Mononuclear cell (primary cell): ENCODE data around the gene RAC2. TPM values are rescaled to one million over a fixed set of nuclear protein-coding genes. Genes with fewer than 3 reads are reported as not detected.

Experiments used
- H3K27me3 ChIP-seq: 2 replicates; pipeline ENCODE4 v1.6.0; 2011; ENCODE audit warnings: low read length, control low read depth; ENCODE audit not compliant: insufficient read depth
- H3K4me1 ChIP-seq: 2 replicates; pipeline ENCODE4 v1.5.1; 2011; ENCODE audit warnings: mild to moderate bottlenecking, low read length, control low read depth; ENCODE audit not compliant: insufficient read depth
- H3K4me3 ChIP-seq: 2 replicates; pipeline ENCODE4 v1.5.1; 2011; ENCODE audit warnings: mild to moderate bottlenecking, low read length, moderate library complexity
- H3K9me3 ChIP-seq: 2 replicates; pipeline ENCODE4 v1.5.1; 2011; ENCODE audit warnings: low read depth, mild to moderate bottlenecking, control low read depth, low read length
- total RNA-seq: library from RNA; depleted of rRNA; stranded (reverse); fragments of >200 nt; gene quantifications from one replicate; pipeline ENCODE4 v1.2.3, GENCODE V29; 2012

The RAC2 gene
- total RNA-seq, 1 donor, result 107 TPM

DNA sequence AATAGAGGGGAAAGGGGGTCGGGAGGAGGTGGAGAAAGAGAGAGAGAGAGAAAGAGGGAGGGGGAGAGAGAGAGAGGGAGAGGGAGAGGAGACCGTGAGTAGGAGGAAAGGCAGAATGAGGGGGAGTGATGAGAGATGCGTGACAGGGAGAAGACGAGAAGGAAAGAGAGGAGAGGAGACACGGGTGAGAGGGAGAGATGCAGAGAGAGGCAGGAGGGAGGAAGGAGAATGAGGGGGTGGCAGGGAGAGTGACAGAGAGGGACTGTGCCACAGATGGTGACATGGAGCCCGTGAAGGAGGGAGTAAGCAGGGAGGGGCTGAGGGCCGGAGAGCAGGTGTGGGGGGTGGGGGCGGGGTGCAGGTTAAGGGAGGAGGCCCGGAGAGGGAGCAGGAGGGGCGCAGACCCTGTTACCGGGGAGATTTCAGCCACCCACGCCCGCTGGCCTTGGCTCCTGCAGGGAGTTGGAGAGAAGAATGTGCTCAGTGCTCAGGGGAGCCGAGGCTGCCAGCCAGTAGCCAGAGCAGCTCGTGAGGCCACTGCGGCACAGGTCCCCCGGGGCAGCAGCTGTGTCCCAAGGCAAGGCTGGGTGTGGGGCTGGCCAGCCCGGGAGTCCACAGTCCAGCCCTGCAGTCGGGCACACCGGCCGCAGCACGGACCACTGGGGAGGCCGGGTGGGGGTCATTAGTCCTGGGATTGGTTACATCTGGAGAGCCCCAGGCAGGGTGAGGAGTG lies 31.7 kb downstream of the RAC2 start, which contains the start of gene SSTR3:
Gene SSTR3, minus strand, starts transcription at position 304 of the 733 bp plus-strand sequence. CDS start 4,674 bp downstream, outside the sequence.
- Histone ChIP-seq H3K9me3 (no peaks in the 10 kb centered on the region), H3K4me1 (peaks cover 13% of the 10 kb centered on the region), H3K4me3 (no peak within 1 kb of the TSS), H3K27me3 (no peaks in the 10 kb centered on the region)

DNA sequence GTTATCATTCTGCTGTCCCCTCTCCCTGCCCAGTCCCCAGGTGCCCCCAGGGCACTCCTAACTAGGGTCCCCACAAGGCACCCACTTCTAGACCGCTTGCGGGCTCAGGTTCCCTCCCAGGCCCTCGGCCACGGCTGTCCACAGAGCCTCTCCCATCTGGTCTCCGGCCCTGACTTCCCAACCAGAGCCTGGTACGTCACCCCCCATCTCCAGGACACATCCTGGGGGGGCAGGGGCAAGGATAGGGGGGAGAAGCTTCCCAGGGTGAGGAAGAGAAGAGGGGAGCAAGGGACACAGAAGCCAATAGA lies 32.2 kb downstream of the RAC2 start:
- H3K27me3 ChIP-seq, result no peaks in the 10 kb centered on the region
- no peaks in the 10 kb centered on the region for H3K9me3 ChIP-seq
- H3K4me3 ChIP-seq, result no peak overlapping the region
- peaks cover 15% of the 10 kb centered on the region for H3K4me1 ChIP-seq

DNA sequence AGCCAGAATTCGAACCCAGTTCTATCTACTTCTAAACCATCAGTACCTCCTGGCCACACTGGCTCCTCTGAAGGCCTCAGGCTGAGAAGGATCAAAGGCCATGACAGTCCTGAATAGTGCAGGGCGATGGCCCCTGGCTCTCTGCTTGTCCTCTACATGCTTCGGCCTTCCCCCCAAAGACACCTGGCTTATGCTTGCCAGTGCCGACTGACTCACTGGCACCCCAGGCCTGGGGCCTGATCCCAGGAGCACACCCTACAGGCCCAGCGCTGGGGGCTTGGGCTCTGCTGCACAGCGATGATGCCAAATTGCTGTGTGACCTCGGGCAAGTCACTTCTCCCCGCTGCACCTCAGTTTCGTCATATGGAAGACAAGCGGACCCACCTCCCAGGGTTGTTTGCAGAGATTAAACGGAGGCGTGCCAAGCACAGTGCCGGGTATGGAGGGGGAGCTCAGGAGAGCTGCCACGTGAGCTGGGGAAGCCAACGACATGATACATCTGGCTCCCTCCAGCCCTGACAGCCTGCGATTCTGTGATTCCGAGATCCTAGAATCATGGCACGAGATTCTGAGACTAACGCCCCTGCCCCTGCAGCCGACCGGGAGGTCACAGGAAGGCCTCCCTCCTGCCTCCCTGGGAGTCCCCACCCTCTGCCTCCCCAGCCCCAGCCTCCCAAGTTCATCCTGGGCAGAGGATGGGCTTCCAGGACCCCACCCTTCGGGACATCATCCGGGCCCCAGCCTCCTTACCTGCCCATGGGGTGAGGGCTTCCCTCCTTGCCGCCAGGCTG lies 32.8 kb downstream of the RAC2 start:
- H3K9me3 ChIP-seq, result no peaks in the 10 kb centered on the region
- no peaks in the 10 kb centered on the region for H3K27me3 ChIP-seq
- no peak overlapping the region for H3K4me3 ChIP-seq
- H3K4me1 ChIP-seq, result peaks cover 14% of the 10 kb centered on the region

DNA sequence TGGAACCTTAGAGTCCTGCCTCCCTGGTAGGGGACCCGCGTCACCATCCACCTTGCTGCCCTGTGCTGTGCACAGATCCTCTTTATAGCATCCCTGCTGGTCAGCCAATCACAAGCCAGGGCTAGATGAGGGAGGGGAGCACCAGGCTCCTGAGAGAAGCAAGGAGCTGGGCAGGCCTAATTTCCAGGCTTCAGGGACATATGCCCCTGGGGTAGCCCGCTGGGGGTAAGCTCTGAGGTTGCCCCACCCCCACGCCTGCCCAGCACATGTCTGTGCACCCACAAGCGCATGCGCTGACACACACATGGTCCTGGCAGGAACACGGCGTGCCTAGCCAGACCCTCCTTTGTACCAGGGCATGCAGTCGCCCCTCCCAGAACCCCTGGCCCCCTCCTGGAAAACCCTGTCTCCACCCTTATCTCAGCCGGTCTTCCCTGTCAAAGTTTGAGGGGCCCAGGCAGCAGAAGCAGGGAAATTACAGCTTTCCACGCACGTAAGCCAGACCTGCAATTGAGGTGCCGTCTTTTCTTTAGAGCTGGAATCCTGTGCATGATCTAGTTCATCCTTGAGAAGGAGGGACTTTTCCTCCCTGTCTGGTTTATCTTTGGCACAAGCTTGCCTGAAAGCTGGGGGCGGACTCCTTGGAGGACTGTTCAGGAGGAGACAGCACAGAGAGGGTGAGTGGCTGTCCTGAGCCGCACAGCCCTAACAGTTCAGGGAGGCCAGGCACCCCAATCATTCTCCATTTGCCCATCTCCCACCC lies 33.8 kb downstream of the RAC2 start:
- Histone ChIP-seq H3K4me3 (no peak overlapping the region), H3K9me3 (no peaks in the 10 kb centered on the region), H3K27me3 (no peaks in the 10 kb centered on the region), H3K4me1 (peaks cover 17% of the 10 kb centered on the region)

DNA sequence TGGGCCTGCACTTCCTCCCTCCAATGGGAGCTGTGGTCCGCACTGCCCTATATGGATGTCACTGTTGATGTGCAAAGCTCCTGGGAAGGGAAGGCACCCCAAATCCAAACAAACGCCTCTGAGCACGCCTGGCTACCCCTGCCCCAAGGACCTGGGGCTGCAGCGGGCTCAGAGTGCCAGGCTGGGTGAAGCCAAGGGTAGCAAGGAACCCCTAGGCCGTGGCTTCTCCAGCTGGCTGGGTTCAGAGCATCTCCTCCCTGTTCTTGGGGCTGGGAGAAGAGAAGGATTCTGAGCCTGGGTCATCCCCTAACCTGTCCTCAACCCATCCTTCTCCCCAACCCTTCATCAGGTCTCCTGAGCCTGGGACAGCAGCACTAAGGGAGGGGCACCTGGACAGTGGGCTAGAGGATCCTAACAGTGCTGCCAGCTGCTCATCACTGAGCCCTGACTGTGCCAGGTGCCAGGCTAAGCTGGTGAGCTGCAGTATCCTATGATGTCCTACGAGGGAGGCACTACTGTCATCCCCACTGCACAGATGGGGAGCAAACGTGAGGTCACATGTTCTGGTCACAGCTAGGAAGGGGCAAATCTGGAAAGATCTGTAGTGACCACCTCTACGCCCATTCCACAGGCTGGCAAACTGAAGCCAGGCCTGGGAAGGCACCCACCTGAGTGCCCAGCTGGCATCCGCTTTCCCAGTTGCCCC lies 34.8 kb downstream of the RAC2 start:
- Histone ChIP-seq H3K9me3 (no peaks in the 10 kb centered on the region), H3K27me3 (no peaks in the 10 kb centered on the region), H3K4me1 (peaks cover 19% of the 10 kb centered on the region), H3K4me3 (no peak overlapping the region)

GRCh38 chr22:37208401-37209139 lies 35.5 kb downstream of the RAC2 start:
- Histone ChIP-seq H3K27me3 (no peaks in the 10 kb centered on the region), H3K9me3 (no peaks in the 10 kb centered on the region), H3K4me1 (peaks cover 19% of the 10 kb centered on the region), H3K4me3 (no peak overlapping the region)

GRCh38 chr22:37207981-37208380 lies 36.1 kb downstream of the RAC2 start:
- no peaks in the 10 kb centered on the region for H3K27me3 ChIP-seq
- no peak overlapping the region for H3K4me3 ChIP-seq
- H3K9me3 ChIP-seq, result no peaks in the 10 kb centered on the region
- H3K4me1 ChIP-seq, result peaks cover 19% of the 10 kb centered on the region

GRCh38 chr22:37206841-37207821 lies 36.9 kb downstream of the RAC2 start:
- no peaks in the 10 kb centered on the region for H3K9me3 ChIP-seq
- H3K4me1 ChIP-seq, result peaks cover 19% of the 10 kb centered on the region
- no peaks in the 10 kb centered on the region for H3K27me3 ChIP-seq
- H3K4me3 ChIP-seq, result no peak overlapping the region

DNA sequence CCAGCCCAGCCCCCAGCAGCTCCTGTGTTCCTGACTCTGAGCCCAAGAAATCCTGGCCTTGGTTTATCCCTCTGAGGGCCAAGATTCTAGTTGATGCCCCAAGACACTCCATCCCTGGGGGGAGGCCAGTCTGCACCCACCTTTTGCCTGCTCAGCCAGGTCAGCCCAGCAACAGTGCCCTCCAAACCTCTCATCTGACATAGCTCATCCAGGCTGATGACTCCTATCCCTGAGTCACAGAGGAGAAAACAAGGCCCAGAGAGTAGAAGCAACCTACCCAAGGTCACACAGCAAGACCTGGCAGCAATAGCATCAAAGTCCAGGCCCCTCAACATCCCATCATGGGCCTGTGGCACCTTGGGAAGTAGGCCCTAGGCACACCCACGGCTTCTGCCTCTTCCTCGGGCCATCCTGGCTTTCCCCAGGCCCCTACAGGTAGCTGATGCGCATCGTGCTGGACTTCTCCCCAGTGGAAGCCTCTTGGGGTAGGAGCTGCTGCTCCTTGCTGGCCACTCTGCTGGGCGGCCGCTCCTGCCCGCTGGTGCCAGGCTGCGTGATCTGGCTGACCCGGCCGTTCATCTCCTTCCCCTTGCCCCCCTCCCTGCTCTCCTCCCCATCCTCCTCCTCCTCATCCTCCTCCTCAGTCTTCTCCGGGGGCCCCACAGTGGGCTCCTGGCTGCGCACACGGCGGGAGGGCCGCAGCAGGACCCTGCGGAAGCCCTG lies 37.8 kb downstream of the RAC2 start:
- H3K4me1 ChIP-seq, result peaks cover 19% of the 10 kb centered on the region
- no peaks in the 10 kb centered on the region for H3K9me3 ChIP-seq
- H3K4me3 ChIP-seq, result no peak overlapping the region
- H3K27me3 ChIP-seq, result no peaks in the 10 kb centered on the region

DNA sequence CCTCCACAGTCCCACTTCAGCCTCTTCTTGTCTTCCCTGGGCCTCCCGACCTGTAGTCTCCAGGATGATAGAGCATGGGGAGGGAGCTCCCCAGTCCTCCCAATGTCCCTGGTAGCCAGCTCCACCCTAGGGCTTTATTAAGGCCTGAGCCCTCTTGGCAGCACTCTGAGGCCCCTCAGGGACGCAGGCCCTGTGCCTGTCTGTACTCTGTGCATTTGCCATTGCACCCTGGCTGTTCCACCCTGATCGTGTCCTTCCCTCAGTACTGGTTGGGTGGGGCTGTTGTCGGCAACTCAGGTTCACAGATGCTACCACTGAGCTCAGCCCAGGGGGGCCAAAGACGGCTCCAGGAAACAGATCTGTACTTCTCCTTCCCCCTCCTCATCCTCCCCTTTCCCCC lies 39.0 kb downstream of the RAC2 start:
- H3K4me1 ChIP-seq, result peaks cover 28% of the 10 kb centered on the region

DNA sequence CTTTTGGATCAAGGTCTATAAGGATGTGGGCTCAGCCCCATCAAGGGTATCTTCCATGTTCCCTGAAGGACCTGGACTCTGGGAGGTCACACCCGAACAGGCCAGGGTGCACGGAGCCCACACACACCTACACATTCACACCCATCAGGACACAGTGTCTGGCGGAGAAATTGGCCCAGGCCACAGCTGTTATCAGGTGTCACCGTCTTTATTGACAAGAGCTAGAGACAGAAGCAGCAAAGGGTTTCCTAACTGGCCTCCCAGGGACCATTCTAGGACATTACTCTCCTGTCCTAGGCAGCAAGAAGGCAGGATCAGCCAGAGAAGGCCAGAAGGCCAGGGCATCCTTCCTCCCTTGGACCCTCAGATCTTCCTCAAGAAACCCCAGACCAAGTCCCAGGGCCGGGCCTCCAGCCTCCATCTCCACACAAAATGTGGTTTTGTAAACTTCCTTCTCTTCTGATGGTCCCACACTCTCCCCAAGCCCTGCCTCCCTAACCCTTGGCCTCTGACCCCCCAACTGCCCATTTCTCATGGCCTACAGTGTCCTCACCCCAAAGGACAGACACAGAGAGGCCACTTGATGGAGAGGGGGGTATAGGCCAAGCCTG lies 39.9 kb downstream of the RAC2 start:
- no peak overlapping the region for H3K4me3 ChIP-seq
- no peaks in the 10 kb centered on the region for H3K9me3 ChIP-seq
- H3K4me1 ChIP-seq, result peaks cover 36% of the 10 kb centered on the region
- no peaks in the 10 kb centered on the region for H3K27me3 ChIP-seq

More for the DNA sequence above, 39.0 kb downstream of the RAC2 start:
- Histone ChIP-seq H3K4me3 (no peak overlapping the region), H3K9me3 (no peaks in the 10 kb centered on the region), H3K27me3 (no peaks in the 10 kb centered on the region)

GRCh38 chr22:37203354-37204044 lies 40.6 kb downstream of the RAC2 start:
- Histone ChIP-seq H3K4me3 (no peak overlapping the region), H3K4me1 (peaks cover 40% of the 10 kb centered on the region), H3K9me3 (no peaks in the 10 kb centered on the region)

More at GRCh38 chr22:37203354-37204044, 40.6 kb downstream of the RAC2 start:
- H3K27me3 ChIP-seq, result no peaks in the 10 kb centered on the region
